ENCODE results near the gene FUT3.

GRCh38 chr19:5824751-5825150, 26.5 kb downstream of the FUT3 start:
- no peak for TF ChIP-seq CTCF (IDR thresholded peaks at IDR 0.05; ENCODE audit: low read depth, low read length)
- no peak for TF ChIP-seq EZH2phosphoT487 (IDR thresholded peaks at IDR 0.05; ENCODE audit: low read depth)

Data from OCI-LY3 (cell line).